ENCODE results near the gene COQ5.

DNA sequence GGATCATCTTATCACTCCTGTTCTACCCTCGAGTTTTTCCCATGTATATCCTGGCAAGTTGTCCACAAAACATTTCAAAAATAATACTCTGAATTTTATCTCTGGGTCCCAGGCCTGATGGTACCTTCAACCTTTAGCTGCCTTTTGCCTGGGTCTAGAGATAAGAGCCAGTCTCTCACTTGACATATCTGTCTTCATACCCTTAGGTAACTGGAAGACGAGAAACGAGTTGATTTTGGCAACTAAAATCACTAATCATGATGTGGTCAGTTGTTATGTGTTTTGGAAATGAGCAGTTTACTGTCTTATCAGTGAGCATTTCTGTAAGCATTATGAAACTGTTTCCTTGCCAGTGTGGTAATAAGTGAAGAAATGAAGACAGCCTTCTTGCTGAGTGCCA lies 11.5 kb upstream of the COQ5 start:
- no peak for TF ChIP-seq CTCF (IDR thresholded peaks at IDR 0.05; ENCODE audit: low read depth, low read length)
- no peak for TF ChIP-seq EZH2phosphoT487 (IDR thresholded peaks at IDR 0.05; ENCODE audit: low read depth)

All from OCI-LY3 (cell line).